B cell (primary cell): ENCODE data around the gene TBC1D14.

Experiments used
- CTCF ChIP-seq: fragments of 200-600 bp; IDR thresholded peaks from one replicate; pipeline ENCODE4 v1.8.0; 2022; ENCODE audit warnings: antibody characterized with exemption, mild to moderate bottlenecking
- EZH2 ChIP-seq: IDR thresholded peaks from 2 replicates; pipeline ENCODE4 v1.6.1; 2012; ENCODE audit warnings: borderline replicate concordance, low read depth, mild to moderate bottlenecking, moderate library complexity, low read length; ENCODE audit not compliant: insufficient read depth, poor library complexity, severe bottlenecking

GRCh38 chr4:6983544-6984142 lies 74.0 kb downstream of the TBC1D14 start:
- TF ChIP-seq CTCF (no peak), EZH2 (no peak)
